ENCODE measurements around the gene PLAGL2. TPM values are rescaled to one million over a fixed set of nuclear protein-coding genes. Genes with fewer than 3 reads are reported as not detected.

Gene PLAGL2
- total and polyA plus RNA-seq, 2 experiments from 2014 or later = 13.2 to 28.2 TPM

GRCh38 chr20:32226391-32226790 is 18.8 kb upstream of the PLAGL2 start:
- H3K36me3 ChIP-seq (ENCODE audit: insufficient read depth) = peaks cover 44% of the 10 kb centered on the region
- H3F3A ChIP-seq (replicated peaks; ENCODE audit: low read depth) = peaks cover 4% of the 10 kb centered on the region; the same call in 1 of the 2 replicates
- peaks cover 41% of the 10 kb centered on the region for H3K36me3 Mint-ChIP-seq (ENCODE audit: low read depth)
- H3K4me1 ChIP-seq (ENCODE audit: insufficient read depth) = no peaks in the 10 kb centered on the region
- no peak overlapping the region for H3K27ac Mint-ChIP-seq
- H3K27ac ChIP-seq (ENCODE audit: low read depth) = no peak overlapping the region
- no peak overlapping the region for H2AFZ ChIP-seq
- H4K20me1 ChIP-seq (replicated peaks; ENCODE audit: insufficient read depth) = peaks cover 27% of the 10 kb centered on the region
- H3K9me2 ChIP-seq (ENCODE audit: insufficient read depth) = no peaks in the 10 kb centered on the region
- H3K4me2 ChIP-seq = no peak overlapping the region
- ATAC-seq (no peak), DNase-seq (ENCODE audit: low spot score) (no peak)
- no peaks in the 10 kb centered on the region for H3K4me1 Mint-ChIP-seq
- H3K9me3 Mint-ChIP-seq = no peaks in the 10 kb centered on the region
- H3K27me3 ChIP-seq (ENCODE audit: insufficient read depth) = no peaks in the 10 kb centered on the region
- no peak overlapping the region for H3K4me3 Mint-ChIP-seq
- TF ChIP-seq POLR2AphosphoS5 (IDR thresholded peaks at IDR 0.05; ENCODE audit: low read depth) (no peak), EZH2 (IDR thresholded peaks at IDR 0.05; ENCODE audit: low read depth, unreplicated experiment) (no peak), EZH2phosphoT487 (IDR thresholded peaks at IDR 0.05; ENCODE audit: unreplicated experiment) (no peak), STAT1 (IDR thresholded peaks at IDR 0.05; ENCODE audit: unreplicated experiment) (no peak), CTCF (conservative IDR thresholded peaks at IDR 0.05; ENCODE audit: low read depth in 2 of 2) (no peak), ETS1 (IDR thresholded peaks at IDR 0.05) (no peak), ZNF462 (CRISPR knock-in tag; IDR thresholded peaks at IDR 0.05) (no peak), ZNF114 (CRISPR knock-in tag; IDR thresholded peaks at IDR 0.05) (no peak), JUNB (IDR thresholded peaks at IDR 0.05; ENCODE audit: unreplicated experiment) (no peak), CREB1 (CRISPR knock-in tag; IDR thresholded peaks at IDR 0.05; ENCODE audit: low read depth) (no peak)
- no peaks in the 10 kb centered on the region for H3K27me3 Mint-ChIP-seq (ENCODE audit: insufficient read depth, low read depth, poor library complexity)
- 0 out of 2 replicates have a peak, but pooled peaks cover 3% of the 10 kb centered on the region for H3K79me2 ChIP-seq (replicated peaks; ENCODE audit: insufficient read depth)
- H3K4me3 ChIP-seq = no peak overlapping the region

Measured in GM23338 (cell line).